HG03103 (cell line): Measurements from ENCODE around the gene MEN1.
"Not testable (repeated sequence)": the region's sequence is repeated elsewhere in the genome, so short reads cannot be mapped to it uniquely, and the experiment has no call there.

ENCODE experiments used
- ATAC-seq: cut with Tn5 transposase; IDR thresholded peaks from one replicate; pipeline ENCODE4 v1.9.1; 2021; ENCODE audit warnings: low read depth; ENCODE audit not compliant: unreplicated experiment

Gene MEN1

DNA sequence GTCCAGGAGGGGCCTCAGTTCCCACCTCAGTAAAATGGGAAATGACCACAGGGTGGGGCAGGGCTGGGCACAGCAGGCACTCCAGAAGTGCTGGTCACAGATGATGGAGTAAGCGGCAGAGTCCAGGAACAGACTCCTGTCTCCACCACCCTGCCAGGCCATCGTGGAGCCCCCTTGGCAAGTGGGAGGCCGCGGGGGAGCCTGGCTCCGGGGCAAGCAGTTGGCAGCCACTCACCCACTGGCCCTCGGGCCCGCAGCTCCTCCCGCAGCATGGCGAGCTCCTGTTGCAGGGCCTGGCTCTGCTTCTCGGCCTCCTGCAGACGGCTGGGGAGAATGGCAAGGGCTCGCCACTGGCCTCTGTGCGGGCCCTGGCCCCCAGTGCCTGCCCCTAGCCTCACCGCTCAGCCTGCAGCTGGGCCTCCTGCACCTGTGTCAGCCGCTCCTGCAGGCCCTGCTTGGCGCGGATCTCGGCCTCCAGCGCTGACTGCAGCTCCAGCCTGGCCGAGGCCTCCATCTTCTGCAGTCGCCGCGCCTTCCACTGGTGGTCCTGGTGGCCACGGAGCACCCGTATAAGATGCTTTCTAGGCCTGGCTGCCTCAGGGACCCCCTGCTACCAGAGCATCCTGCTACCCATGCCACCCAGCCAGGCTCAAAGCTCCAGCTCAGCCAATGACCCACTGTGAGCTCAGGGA lies 23.8 kb upstream of the MEN1 start:
- ATAC-seq, result no peak

- ATAC-seq, result no peak
Observed at GRCh38 chr11:64833509-64833908, 23.2 kb upstream of the MEN1 start.

GRCh38 chr11:64833198-64833502 lies 22.8 kb upstream of the MEN1 start:
- no peak for ATAC-seq

GRCh38 chr11:64832467-64833197 lies 22.3 kb upstream of the MEN1 start:
- no peak for ATAC-seq

DNA sequence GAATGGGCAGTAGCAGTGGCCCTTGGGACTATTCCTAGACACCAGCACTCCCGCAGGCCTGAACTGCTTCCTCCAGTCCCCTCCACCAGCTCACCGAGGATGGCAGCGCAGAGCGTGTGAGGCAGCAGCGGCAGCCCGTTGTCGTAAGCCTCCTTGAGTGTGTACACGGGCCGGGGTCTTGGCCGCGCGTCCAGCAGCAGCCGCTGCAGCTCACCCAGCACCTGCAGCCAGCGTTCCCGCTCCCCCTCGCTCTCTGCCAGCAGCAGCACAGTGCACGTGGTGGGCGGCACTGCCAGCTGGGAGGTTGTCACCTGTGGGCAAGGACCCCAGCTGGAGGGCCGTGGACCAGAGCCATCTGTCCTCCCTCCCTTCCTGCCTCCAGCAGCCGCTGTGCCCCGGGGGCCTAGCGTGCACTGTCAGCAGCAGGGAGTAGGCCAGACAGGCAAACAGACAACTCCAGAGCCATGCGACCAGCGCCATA lies 21.1 kb upstream of the MEN1 start:
- ATAC-seq, result no peak

- ATAC-seq, result no peak
Observed at GRCh38 chr11:64829536-64830251, 19.3 kb upstream of the MEN1 start.

DNA sequence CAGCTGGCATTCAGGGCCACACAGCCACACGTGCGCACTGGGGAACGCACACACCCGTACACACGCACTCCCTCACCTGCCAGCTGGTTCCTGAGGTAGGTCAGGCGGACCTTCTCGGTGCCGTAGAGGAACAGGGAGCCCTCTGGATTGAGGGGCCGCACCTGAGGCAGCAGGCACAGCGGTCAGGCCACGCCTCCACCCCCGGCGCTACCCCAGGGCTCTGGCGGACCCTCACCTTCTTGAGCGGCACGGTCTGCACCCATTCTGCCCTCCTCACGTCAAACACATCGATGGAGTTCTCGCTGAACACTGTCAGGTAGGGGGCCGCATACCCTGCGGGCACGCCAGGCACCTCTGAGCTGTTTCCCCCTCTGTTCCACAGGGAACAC lies 17.1 kb upstream of the MEN1 start:
- no peak for ATAC-seq

- ATAC-seq, result no peak
Observed at GRCh38 chr11:64826578-64827450, 16.5 kb upstream of the MEN1 start.

DNA sequence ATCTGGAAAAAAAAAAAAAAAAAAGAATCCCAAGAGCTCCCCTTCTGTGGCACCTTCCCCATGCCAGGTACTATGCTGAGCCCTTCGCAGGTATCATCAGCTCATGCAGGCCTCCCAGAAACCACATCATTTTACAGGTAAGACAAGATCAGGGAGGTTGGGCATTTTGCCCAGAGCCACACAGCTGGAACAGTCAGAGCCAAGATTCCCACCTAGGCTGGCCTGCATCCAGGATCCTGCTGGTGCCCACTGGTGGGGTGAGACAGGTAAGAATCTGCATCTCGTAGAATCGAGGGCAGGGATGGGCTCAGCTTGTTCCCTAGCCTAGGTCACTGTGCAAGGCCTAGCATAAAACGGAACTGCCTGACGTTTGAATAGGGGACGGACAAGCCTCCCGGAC lies 15.7 kb upstream of the MEN1 start:
- ATAC-seq, result no peak

GRCh38 chr11:64823568-64824119 lies 13.3 kb upstream of the MEN1 start:
- ATAC-seq, result no peak

DNA sequence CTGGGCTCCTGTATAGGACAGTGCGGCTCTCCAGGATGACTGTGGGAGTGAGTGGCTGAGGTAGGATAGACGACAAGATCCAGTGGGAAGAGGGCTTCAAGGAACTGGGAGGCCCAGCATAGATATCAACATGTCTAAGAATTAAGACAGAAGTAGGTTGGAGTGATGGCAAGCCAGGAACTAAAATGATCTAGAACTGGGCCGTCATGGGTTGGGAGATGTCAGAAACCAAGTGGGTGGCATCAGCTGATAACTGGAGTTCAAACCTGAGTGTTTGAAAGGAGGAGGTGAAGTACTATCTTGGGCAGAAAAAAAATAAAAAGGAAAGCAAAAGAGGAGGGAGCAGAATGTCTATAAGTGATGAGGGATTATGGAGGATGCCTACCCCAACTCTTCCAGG lies 7.1 kb upstream of the MEN1 start:
- no peak for ATAC-seq

DNA sequence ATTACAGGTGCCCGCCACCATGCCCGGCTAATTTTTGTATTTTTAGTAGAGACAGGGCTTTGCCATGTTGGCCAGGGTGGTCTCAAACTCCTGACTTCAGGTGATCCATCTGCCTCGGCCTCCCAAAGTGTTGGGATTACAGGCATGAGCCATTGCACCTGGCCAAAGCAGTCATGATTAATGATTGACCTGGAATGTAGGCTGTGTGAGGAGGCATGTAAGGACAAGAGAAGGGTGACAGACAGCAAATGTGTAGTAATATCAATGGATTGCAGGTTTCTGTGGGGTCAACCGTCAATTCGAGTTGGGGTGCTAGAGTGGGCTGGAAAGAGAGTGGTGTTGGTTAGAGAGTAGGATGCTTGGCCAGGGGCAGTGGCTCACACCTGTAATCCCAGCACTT lies 5.1 kb upstream of the MEN1 start:
- not testable (repeated sequence) for ATAC-seq

- no peak for ATAC-seq
Observed at GRCh38 chr11:64814712-64815187, 4.4 kb upstream of the MEN1 start.

- ATAC-seq, result no peak
Observed at GRCh38 chr11:64813826-64814225, 3.5 kb upstream of the MEN1 start.

DNA sequence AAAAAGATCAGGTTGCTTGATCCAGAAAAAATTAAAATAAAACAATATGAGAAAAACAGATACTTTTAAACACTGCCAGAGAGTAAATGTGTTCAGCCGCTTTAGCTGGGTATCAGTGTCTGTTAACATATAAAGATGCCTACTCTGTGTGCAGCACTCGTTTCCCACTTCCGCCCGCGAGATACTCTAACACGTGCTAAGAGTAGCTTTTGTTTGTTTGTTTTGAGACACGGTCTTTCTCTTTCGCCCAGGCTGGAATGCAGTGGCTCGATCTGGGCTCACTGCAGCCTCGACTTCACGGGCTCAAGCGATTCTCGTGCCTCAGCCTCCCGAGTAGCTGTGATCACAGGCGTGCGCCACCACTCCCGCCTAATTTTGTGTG lies 531 bp upstream of the MEN1 start:
- ATAC-seq, result no peak

- no peak for ATAC-seq
Observed at GRCh38 chr11:64809781-64810241, 540 bp downstream of the MEN1 start.

DNA sequence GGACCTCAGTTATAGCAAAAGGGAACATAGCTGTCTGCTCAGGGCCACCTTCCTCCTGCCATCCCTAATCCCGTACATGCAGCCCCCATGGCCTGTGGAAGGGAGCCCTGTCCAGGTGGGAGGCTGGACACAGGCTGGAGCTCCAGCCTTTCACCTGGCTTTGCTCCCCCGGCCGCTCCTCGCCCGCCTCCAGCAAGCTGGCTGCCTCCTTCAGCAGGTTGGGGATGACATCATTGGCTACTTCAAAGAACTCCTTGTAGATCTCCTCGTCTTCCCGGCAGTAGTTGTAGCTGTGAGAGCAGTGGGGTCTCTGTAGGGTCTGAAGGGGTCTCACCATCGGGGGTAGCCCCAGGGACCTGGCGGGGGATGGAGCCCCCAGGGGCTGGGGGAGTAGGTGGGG lies 4.9 kb downstream of the MEN1 start:
- ATAC-seq, result no peak

DNA sequence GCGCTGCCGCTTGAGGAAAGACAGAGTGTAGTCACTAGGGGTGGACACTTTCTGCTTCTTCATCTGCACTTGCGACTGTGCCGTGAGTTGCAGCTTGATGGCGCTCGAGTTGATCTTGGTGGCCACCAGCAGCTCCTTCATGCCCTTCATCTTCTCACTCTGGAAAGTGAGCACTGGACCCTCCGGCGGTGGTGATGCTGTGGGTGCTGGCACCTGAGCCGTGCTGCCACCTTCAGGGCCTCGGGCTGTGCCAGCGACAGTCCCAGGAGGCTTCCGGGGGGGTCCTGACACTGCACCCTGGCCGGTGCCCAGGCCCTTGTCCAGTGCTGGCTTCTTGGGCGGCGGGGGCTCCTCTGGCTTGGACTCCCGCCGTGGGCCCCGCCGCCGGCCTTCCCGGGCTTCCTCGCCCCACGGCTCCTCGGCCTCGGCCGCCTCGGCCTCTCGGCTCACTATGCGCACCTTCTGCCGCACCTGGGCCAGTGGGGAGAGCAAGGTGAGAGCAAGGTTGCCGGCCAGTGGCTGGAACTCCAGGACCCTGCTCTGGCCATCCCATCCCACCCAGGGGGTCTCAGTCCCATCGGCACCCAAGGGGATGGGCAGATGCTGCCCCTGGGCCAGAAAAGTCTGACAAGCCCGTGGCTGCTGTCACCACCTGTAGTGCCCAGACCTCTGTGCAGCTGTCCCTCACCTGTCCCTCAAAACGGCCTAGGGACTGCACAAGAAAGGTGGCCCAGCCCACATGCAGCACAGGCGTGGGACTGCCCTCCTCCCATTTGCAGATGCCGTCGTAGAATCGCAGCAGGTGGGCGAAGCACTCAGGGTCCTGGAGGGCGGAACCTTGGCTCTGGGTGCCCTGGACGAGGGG lies 5.8 kb downstream of the MEN1 start:
- no peak for ATAC-seq

GRCh38 chr11:64803846-64804345 lies 6.5 kb downstream of the MEN1 start:
- no peak for ATAC-seq
